ENCODE data around the gene KLC1. TPM values are rescaled to one million over a fixed set of nuclear protein-coding genes. Genes with fewer than 3 reads are reported as not detected.

Gene KLC1
- total and polyA plus RNA-seq, 4 donors, result 93.3 to 225 (median 139) TPM

- Histone ChIP-seq H3K9me3 (ENCODE audit: control insufficient read depth in 4 of 4, insufficient read depth in 3 of 4, low read length in 3 of 4) (no peaks in the 10 kb centered on the region), H3K36me3 (ENCODE audit: control insufficient read depth in 4 of 4, insufficient read depth in 4 of 4, low read length in 4 of 4) (peaks cover 0 to 30% (median 15%) of the 10 kb centered on the region in 4 donors), H3K9ac (ENCODE audit: insufficient read depth in 1 of 2, low read length in 2 of 2) (no peak overlapping the region), H3K4me3 (no peak overlapping the region), H3K27ac (ENCODE audit: low read depth in 1 of 2, low read length in 1 of 2) (no peak overlapping the region), H3K4me1 (ENCODE audit: control insufficient read depth in 5 of 5, insufficient read depth in 5 of 5, low read length in 5 of 5) (peaks cover 0 to 21% (median 4%) of the 10 kb centered on the region in 5 donors), H3K27me3 (ENCODE audit: control insufficient read depth in 3 of 3, insufficient read depth in 3 of 3, low read length in 2 of 3) (no peaks in the 10 kb centered on the region)
- no peak for DNase-seq
- no peak for ATAC-seq (ENCODE audit: insufficient read depth, low FRiP score)
- TF ChIP-seq CTCF (IDR thresholded peaks at IDR 0.05; ENCODE audit: control extremely low read depth, extremely low read depth), result no peak
- WGBS, 2 donors, result 93% methylated on average over 28 to 29 of the region's 29 CpGs
Observed at GRCh38 chr14:103707329-103708263, 78.6 kb downstream of the KLC1 start.

- H3K27me3 ChIP-seq (ENCODE audit: control insufficient read depth in 3 of 3, insufficient read depth in 3 of 3, low read length in 2 of 3), result no peaks in the 10 kb centered on the region
- peaks cover 0 to 28% (median under 1%) of the 10 kb centered on the region in 5 donors for H3K4me1 ChIP-seq (ENCODE audit: control insufficient read depth in 5 of 5, insufficient read depth in 5 of 5, low read length in 5 of 5)
- H3K27ac ChIP-seq (ENCODE audit: low read depth in 1 of 2, low read length in 1 of 2), result no peak overlapping the region
- DNase-seq, result no peak
- no peaks in the 10 kb centered on the region for H3K9me3 ChIP-seq (ENCODE audit: control insufficient read depth in 4 of 4, insufficient read depth in 3 of 4, low read length in 3 of 4)
- 89 to 95% methylated on average over 18 of the region's 18 CpGs for WGBS, 2 donors
- H3K36me3 ChIP-seq (ENCODE audit: control insufficient read depth in 4 of 4, insufficient read depth in 4 of 4, low read length in 4 of 4), result peaks cover 0 to 19% (median 9%) of the 10 kb centered on the region in 4 donors
- H3K9ac ChIP-seq (ENCODE audit: insufficient read depth in 1 of 2, low read length in 2 of 2), result no peak overlapping the region
- no peak for TF ChIP-seq CTCF (IDR thresholded peaks at IDR 0.05; ENCODE audit: control extremely low read depth, extremely low read depth)
- no peak for ATAC-seq (ENCODE audit: insufficient read depth, low FRiP score)
- no peak overlapping the region for H3K4me3 ChIP-seq
Observed at GRCh38 chr14:103708750-103709187, 79.8 kb downstream of the KLC1 start.

- ATAC-seq (ENCODE audit: insufficient read depth, low FRiP score), result no peak
- no peak for DNase-seq
- H3K4me3 ChIP-seq, result no peak overlapping the region
- WGBS, 2 donors, result 91 to 95% methylated on average over 15 of the region's 15 CpGs
- H3K9ac ChIP-seq (ENCODE audit: insufficient read depth in 1 of 2, low read length in 2 of 2), result no peak overlapping the region
- H3K27ac ChIP-seq (ENCODE audit: low read depth in 1 of 2, low read length in 1 of 2), result no peak overlapping the region
- H3K9me3 ChIP-seq (ENCODE audit: control insufficient read depth in 4 of 4, insufficient read depth in 3 of 4, low read length in 3 of 4), result no peaks in the 10 kb centered on the region
- H3K36me3 ChIP-seq (ENCODE audit: control insufficient read depth in 4 of 4, insufficient read depth in 4 of 4, low read length in 4 of 4), result peaks cover 0 to 13% (median 6%) of the 10 kb centered on the region in 4 donors
- peaks cover 0 to 26% (median 9%) of the 10 kb centered on the region in 5 donors for H3K4me1 ChIP-seq (ENCODE audit: control insufficient read depth in 5 of 5, insufficient read depth in 5 of 5, low read length in 5 of 5)
- TF ChIP-seq CTCF (IDR thresholded peaks at IDR 0.05; ENCODE audit: control extremely low read depth, extremely low read depth), result no peak
- H3K27me3 ChIP-seq (ENCODE audit: control insufficient read depth in 3 of 3, insufficient read depth in 3 of 3, low read length in 2 of 3), result no peaks in the 10 kb centered on the region
Observed at GRCh38 chr14:103709814-103710213, 80.8 kb downstream of the KLC1 start.

Data from lung (tissue), 12 donors.